Choroid plexus epithelial cell (primary cell): ENCODE measurements around the gene CDC7.

Experiments
- DNase-seq: peaks from one replicate; pipeline ENCODE4 v3.0.0-alpha.2; 2010; ENCODE audit warnings: low read depth
- H3K4me3 ChIP-seq: 2 replicates; pipeline ENCODE4 v1.5.1; 2011; ENCODE audit warnings: low read depth, mild to moderate bottlenecking, control low read depth, low read length, moderate library complexity
- TF ChIP-seq, protein P1 (sequence below): conservative IDR thresholded peaks from 2 replicates; pipeline ENCODE4 v1.5.1; 2011; ENCODE audit warnings: low read depth, mild to moderate bottlenecking, control low read depth, inconsistent platforms, low read length, moderate library complexity

Gene CDC7

DNA sequence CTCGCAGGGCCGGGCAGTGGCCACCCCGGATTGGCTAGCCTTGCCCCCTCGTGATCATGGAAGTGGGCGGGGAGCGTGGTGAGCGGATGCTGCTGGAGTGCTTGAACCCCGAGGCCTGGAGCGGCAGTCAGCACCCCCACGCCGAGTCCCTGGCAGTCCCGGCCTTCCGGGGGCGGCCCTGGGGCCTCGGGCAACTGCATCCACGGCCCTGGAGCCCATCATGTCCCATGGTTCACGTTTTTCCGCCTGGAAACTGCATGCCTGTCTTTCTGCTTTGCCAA is 45.6 kb downstream of the CDC7 start:
- H3K4me3 ChIP-seq, result no peak overlapping the region
- TF ChIP-seq, protein P1, sequence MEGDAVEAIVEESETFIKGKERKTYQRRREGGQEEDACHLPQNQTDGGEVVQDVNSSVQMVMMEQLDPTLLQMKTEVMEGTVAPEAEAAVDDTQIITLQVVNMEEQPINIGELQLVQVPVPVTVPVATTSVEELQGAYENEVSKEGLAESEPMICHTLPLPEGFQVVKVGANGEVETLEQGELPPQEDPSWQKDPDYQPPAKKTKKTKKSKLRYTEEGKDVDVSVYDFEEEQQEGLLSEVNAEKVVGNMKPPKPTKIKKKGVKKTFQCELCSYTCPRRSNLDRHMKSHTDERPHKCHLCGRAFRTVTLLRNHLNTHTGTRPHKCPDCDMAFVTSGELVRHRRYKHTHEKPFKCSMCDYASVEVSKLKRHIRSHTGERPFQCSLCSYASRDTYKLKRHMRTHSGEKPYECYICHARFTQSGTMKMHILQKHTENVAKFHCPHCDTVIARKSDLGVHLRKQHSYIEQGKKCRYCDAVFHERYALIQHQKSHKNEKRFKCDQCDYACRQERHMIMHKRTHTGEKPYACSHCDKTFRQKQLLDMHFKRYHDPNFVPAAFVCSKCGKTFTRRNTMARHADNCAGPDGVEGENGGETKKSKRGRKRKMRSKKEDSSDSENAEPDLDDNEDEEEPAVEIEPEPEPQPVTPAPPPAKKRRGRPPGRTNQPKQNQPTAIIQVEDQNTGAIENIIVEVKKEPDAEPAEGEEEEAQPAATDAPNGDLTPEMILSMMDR, result no peak
- no peak for DNase-seq

DNA sequence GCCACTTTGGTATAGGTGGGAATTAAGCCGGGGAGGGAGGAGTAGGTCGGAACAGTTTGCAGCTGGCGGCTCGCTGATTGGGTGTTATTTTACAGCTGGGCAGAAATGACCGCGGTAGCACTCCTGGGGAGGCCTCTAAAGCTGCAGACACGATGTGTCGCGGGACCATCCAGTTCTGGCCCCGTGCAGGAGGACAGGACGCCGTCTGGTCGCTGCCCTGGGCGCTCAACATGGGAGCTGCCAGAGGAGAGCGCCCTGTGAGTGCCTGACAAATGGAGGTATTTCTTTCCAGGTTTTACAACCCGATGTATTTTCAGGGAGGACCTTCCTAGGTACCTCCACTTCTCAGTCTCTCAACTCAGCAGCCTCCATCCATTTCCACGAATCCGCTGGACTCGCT is 46.2 kb downstream of the CDC7 start:
- no peak overlapping the region for H3K4me3 ChIP-seq
- DNase-seq, result no peak
- TF ChIP-seq, protein P1, result no peak

DNA sequence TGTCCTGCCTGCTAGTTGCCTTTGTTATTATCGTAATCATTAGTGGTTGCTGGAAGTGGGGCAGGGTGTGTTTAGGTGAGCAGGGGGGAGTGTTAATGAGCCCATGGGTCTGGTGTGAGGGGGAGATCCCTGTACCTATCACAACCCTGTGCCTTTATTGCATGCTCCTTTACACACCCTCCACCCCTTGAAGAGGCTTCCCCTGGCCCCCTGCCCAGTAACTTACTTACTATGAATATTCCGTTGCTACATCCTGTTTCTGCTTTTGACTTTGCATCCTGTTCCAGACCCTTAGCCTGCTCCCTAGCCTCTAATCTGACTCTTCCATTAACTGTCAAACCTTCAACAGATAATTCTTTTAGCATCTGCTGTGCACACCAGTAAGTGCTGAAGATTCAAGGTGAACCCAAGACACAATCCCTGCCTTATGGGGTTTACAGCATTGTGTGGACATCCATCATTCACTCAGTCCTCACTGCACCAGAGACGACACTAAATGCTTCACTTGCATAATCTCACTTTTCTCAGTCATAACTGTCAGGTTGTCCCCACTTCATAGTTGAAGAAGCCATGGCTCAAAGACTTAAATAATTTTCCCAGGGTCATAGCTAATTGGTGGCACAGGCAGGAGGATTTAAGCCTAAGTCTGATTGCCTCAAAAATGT is 47.9 kb downstream of the CDC7 start:
- DNase-seq, result no peak
- no peak overlapping the region for H3K4me3 ChIP-seq
- TF ChIP-seq, protein P1, result no peak

DNA sequence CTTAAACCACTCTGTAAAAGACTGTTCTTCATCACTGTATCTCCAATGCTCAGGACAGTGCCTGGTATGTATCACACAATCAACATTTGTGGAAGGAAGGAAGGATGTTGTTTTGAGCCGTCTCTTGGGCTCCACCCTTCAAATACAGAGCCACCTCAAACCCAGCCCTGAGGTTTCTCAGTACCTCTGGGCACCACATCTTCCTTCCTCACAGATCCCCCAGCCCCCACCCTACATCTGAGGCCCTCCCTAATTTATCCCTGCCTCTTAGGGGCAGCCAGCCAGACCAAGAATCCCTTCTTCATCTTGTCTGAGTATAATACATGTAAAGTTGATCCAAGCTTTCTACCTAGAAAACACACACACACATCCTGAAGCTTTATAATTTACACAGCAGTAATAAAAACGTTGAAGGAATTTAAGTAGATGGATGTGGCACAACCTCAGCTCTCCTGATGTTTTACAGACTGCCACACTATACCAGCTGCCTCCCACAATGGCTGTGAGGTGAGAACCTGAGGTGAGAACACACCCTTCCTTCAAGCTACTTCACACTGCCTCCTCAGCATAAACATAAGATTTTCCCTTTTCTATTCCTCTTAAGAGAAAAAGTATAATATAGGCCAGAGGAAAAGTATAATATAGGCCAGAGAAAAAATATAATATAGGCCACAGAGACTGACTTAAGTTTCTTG is 48.5 kb downstream of the CDC7 start:
- H3K4me3 ChIP-seq, result no peak overlapping the region
- TF ChIP-seq, protein P1, result no peak
- no peak for DNase-seq

DNA sequence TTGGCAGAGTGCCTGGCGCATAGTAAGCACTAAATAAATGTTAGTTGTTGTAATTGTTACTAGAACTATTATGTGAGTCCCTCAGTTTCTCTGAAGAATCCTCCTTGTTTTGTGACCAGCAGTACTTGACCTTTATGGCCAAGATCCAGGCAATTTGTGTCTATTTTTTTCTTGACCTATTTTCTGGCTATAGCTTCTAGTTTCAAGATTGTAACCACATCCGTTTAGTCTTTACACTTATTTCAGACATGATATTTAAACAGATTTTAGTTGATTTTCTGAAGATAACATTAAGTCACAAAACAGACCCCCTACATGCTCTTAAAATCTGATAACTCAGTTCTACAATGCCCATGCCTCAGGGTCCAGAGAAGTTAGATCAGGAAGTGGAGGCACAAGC is 50.3 kb downstream of the CDC7 start:
- TF ChIP-seq, protein P1, result no peak

DNA sequence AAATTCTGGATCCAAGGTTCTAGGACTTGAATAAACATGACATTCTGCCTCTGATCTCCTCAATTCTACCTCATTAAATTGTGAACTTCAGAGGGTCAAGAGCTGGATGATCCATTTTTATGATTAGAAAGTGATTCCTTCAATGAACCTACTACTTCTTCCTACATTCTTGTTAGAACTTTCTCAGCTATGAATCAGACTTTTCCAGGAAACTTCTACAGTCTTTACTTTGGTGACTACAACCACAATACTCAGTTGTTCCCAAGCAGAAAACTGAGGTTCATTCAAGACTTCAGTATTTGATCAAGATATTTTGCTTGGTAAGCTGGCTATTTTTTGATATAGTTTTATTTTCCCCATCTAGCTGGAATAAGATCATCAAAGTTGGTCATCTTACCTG is 51.4 kb downstream of the CDC7 start:
- TF ChIP-seq, protein P1, result no peak
- no peak for DNase-seq
- H3K4me3 ChIP-seq, result no peak overlapping the region

More for the DNA sequence above, 50.3 kb downstream of the CDC7 start:
- peak; percentile 45 for DNase-seq
- H3K4me3 ChIP-seq, result no peak overlapping the region

DNA sequence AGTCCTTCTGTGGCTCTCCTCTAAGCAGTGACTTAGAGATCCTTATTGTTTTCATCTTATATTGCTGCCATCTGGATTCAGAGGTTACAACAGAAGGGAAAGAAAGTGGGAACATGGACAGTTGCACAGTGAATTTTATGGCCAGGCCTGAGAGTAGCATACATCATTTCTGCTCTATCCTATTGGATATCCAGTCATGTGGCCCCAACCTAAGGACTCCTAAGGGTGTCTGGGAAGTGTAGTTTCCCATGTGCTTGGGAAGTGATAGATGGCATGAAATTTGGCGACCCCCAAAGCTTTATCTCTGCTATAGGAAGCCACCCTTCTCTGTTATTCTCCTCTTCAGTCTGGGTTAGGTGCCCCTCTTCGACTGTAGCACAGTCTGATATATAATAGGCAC is 51.9 kb downstream of the CDC7 start:
- DNase-seq, result no peak
- no peak overlapping the region for H3K4me3 ChIP-seq
- TF ChIP-seq, protein P1, result no peak
